ENCODE data around the gene ZNF778.

ZNF778 gene

DNA sequence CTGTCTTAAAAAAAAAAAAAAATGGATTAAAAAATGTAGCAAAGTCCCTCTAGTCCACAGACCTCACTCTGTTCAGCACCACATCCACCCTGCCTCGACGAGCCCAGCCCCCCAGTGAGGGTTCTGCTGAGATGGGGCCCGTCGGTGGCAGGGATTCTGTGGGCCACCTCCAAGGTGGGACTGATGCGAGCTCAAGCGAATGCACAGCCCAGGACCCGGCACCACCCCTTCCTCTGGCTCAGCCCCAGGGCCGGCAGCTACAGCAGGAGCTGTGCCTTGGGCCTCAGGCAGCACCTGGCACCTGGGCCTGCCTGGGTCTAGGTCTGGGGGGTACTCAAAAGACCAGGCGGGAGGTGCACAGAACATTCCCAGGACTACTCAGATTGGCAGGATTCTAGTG is 59.5 kb downstream of the ZNF778 start:
- no peak overlapping the region for H3K4me3 ChIP-seq (replicated peaks in 1 of 2; ENCODE audit: low read depth in 2 of 2, low read length in 2 of 2)
- TF ChIP-seq, protein P1, sequence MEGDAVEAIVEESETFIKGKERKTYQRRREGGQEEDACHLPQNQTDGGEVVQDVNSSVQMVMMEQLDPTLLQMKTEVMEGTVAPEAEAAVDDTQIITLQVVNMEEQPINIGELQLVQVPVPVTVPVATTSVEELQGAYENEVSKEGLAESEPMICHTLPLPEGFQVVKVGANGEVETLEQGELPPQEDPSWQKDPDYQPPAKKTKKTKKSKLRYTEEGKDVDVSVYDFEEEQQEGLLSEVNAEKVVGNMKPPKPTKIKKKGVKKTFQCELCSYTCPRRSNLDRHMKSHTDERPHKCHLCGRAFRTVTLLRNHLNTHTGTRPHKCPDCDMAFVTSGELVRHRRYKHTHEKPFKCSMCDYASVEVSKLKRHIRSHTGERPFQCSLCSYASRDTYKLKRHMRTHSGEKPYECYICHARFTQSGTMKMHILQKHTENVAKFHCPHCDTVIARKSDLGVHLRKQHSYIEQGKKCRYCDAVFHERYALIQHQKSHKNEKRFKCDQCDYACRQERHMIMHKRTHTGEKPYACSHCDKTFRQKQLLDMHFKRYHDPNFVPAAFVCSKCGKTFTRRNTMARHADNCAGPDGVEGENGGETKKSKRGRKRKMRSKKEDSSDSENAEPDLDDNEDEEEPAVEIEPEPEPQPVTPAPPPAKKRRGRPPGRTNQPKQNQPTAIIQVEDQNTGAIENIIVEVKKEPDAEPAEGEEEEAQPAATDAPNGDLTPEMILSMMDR (IDR thresholded peaks at IDR 0.05; ENCODE audit: low read depth, low read length), result no peak
- DNase-seq (ENCODE audit: low read depth in 2 of 2), result no peak

DNA sequence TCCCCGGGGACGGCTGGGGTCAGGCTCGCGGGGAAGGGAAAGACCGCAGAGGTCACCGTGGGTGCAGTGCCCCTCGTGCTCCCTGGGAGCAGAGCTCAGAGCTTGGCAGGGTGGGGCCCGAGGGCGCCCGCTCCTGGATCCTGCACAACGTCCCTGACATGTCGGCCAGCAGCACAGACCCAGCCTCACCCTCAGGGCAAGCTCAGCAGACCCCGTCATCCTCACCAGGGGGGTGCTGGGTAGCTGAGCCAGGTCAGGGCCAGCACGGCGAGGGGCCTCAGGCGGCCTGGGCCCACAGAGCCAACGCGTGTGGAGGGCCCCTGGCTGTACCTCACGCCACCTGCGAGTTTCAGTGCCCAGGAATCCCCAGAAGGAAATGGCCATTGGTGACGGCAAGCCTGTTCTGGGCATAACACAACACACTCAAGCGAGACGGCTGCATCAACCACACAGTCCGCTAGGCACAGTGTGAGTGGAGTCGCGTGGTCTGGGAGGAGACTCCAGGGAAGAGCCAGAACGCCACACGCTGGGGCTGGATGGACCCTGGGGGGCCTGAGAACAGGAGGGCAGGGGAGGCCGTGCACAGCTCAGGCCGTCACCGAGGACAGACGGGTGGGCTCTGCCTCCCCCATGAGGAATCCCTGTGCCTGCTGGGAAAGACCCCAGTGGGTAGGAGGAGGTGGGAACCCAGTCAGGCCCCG is 60.3 kb downstream of the ZNF778 start:
- TF ChIP-seq, protein P1 (IDR thresholded peaks at IDR 0.05; ENCODE audit: low read depth, low read length), result no peak
- no peak for DNase-seq (ENCODE audit: low read depth in 2 of 2)

DNA sequence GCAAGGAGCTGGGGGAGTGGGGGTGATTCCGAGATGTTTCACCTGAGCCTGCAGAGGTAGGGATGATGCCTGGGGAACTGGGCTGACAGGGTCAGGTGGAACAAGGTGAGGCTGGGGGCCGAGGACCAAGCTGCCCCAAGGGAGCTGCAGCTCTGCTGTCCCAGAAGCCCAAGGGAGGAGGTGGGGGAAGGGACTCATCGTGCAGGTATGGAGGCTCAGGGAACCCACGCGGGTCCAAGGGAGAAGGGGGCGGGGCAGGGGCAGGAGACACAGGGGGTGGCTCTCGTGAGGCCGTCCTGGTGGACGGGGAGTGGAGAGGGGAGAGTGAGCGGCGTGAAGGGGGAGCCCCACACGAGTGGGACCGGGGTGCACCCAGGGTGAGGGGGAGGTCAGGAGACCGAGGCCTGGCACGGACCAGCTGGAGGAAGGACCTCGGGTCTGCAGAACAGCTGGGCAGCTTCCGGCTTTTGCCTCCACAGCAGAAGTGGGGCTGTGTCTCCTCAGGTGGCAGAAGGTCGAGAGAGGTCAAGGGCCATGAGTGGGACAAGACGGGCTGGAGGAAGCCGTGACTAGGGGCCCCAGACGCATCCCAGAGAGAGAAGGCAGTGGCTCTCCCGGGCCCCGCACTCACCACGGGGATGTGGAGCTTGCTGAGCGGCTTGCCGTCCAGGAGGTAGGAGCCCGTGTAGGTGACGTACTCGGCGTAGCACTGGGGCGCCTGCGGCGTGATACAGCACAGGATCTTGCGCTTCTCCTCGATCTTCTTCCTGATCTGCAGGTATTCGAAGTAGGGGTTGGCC is 61.1 kb downstream of the ZNF778 start:
- DNase-seq (ENCODE audit: low read depth in 2 of 2), result no peak
- TF ChIP-seq, protein P1 (IDR thresholded peaks at IDR 0.05; ENCODE audit: low read depth, low read length), result no peak
- H3K4me3 ChIP-seq (replicated peaks in 1 of 2; ENCODE audit: low read depth in 2 of 2, low read length in 2 of 2), result no peak overlapping the region

More for the DNA sequence above, 60.3 kb downstream of the ZNF778 start:
- H3K4me3 ChIP-seq (replicated peaks in 1 of 2; ENCODE audit: low read depth in 2 of 2, low read length in 2 of 2), result no peak overlapping the region

DNA sequence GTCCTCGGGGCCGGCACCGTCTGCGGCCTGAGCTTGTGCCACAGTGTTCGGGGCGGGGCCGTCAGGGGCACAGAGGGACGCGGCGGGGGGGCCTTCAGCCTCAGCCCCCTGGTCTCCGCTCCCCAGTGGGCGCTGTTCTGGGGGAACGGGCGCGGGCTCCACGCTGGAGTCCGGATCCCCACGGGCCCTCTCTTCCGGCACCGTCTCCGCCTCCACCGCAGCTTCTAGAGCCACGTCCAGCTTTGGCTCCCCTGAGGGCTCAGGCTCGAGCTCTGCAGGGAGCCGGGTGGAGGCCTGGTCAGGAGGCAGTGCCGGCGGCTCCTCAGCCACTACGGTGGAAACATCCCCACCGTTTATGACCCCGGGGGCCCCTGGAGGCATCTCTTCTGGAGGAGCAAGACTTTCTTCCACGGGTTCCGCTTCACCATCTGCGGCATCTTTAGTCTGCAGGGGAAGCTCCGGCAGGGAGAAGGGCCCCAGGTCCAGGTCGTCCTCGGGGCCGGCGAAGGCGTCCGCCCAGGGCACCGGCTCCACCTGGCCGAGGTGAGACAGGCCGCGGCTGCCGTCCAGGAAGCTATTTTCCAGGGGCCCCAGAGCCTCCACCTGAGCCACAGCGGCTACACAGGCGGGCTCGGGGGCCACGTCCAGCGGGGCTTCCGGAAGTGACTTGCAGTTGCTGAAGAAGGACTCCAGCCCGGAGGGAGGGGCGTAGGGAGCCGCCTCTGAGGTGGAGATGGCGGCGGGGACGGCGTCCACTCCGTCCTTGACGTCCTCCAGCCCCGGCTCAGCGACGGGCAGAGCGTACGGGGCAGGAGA is 62.4 kb downstream of the ZNF778 start:
- no peak overlapping the region for H3K4me3 ChIP-seq (replicated peaks in 1 of 2; ENCODE audit: low read depth in 2 of 2, low read length in 2 of 2)
- TF ChIP-seq, protein P1 (IDR thresholded peaks at IDR 0.05; ENCODE audit: low read depth, low read length), result no peak
- no peak for DNase-seq (ENCODE audit: low read depth in 2 of 2)

DNA sequence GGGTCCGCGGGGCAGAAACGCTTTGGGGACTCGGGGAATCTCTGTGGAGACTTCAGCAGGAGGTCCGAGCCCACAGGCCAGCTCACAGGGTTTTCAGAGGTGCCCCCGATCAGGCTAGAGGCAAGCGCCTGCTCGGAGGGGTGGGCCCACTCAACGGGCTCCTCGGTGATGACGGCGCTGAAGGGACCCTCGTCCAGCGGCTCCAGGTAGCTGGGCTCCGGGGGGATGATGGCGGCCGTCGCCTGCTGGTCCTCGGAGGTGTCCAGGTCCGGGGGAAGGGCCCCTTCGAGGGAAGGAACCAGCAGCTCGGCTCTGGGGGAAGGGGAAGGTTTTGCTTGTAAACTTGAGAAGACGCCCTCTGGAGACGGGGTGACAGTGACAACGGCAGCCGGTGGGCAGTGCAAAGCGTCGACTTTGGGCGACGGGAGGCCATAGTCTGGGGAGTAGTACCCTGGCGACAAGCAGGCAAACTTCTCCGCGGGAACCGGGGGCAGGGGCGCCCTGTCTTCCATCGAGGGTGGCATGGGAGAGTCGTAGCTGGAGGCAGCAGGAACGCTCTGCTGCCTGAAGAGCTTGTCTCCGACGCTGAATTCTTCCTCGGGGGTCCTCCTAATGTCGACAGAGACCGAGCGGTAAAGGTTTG is 63.2 kb downstream of the ZNF778 start:
- TF ChIP-seq, protein P1 (IDR thresholded peaks at IDR 0.05; ENCODE audit: low read depth, low read length), result no peak
- no peak for DNase-seq (ENCODE audit: low read depth in 2 of 2)
- H3K4me3 ChIP-seq (replicated peaks in 1 of 2; ENCODE audit: low read depth in 2 of 2, low read length in 2 of 2), result no peak overlapping the region

DNA sequence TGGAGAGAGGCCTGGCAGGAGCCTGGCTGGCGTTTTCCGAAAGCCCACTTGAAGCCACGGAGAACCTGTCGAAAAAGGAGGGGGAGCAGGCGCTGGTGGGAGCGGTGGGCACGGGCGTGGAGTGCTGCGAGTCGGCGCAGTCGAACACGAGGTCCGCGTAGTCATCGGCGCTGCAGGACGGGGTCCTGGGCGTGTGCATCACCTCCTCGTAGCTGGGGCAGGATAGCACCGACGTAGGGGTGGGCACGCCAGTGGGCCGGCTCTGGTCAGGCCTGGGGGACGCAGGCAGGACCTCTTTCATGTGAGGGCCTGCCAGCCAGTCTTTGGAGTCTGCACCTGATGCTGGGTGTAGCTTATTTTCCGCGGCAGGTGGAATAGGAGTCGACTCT is 63.7 kb downstream of the ZNF778 start:
- H3K4me3 ChIP-seq (replicated peaks in 1 of 2; ENCODE audit: low read depth in 2 of 2, low read length in 2 of 2), result no peak overlapping the region
- TF ChIP-seq, protein P1 (IDR thresholded peaks at IDR 0.05; ENCODE audit: low read depth, low read length), result no peak
- DNase-seq (ENCODE audit: low read depth in 2 of 2), result no peak

Measured in cardiac fibroblast (primary cell).